Pancreas (tissue), 10 donors: ENCODE measurements around the gene MCM3AP. TPM values are rescaled to one million over a fixed set of nuclear protein-coding genes. Genes with fewer than 3 reads are reported as not detected.

ENCODE experiments used
- ATAC-seq, 4 donors: fragments of 200-7000 bp; cut with Tn5 transposase; one replicate each; pipeline versions ENCODE4 v1.8.0 to v1.9.1; 2020; ENCODE audit warnings: mild to moderate bottlenecking in 4 of 4, moderate library complexity in 4 of 4
- DNase-seq, 6 donors: peaks; one replicate each; pipeline ENCODE4 v3.0.0-alpha.2; 2020
- FAIRE-seq: peaks from 2 replicates; lab custom pipeline; 2012; peaks lifted over from hg19 to GRCh38; lab: Jason Lieb, UNC
- H3K27ac ChIP-seq, 4 donors: fragments of 200-600 bp; sonication (generic); 1 replicate in 3 of 4; 2 replicates in 1 of 4; pipeline versions ENCODE4 v1.5.0 to v1.8.0; 2020
- H3K27me3 ChIP-seq, 4 donors: fragments of 200-600 bp; one replicate each; pipeline ENCODE4 v1.8.0; 2021
- H3K36me3 ChIP-seq, 3 donors: fragments of 200-600 bp; sonication (generic) in 1 of 3; one replicate each; pipeline versions ENCODE4 v1.5.0 to v1.8.0; 2020 to 2021
- H3K4me1 ChIP-seq, 3 donors: fragments of 200-600 bp; one replicate each; pipeline ENCODE4 v1.8.0; 2021
- H3K4me3 ChIP-seq, 4 donors: fragments of 200-600 bp; sonication (generic) in 2 of 4; one replicate each; pipeline versions ENCODE4 v1.5.0 to v1.8.0; 2020 to 2021
- H3K9me3 ChIP-seq, 4 donors: fragments of 200-600 bp; one replicate each; pipeline ENCODE4 v1.8.0; 2021
- WGBS, 2 donors: extraction: QIAGEN DNeasy Blood & Tissue Kit; methylation state at CpG; one replicate each; pipeline ENCODE4 v1.1.7; 2013; 5-methylcytosine and 5-hydroxymethylcytosine counted together
- intact Hi-C, 3 donors: fragments of 100-400 bp; cut with DNase I; formaldehyde crosslinking; loops; one replicate each; pipeline versions ENCODE4 v1.11.1 to v1.14.2; 2022
- polyA plus RNA-seq, 2 donors: library from polyadenylated mRNA; stranded (reverse); fragments of 200-250 nt; gene quantifications; one replicate each; pipeline ENCODE4 v1.2.3, GENCODE V29; 2013
- total RNA-seq, 6 donors: library from RNA; stranded (reverse); fragmentation: NEBNext Ultra II Directional in 4 of 6; extraction: Animal tissue kit (Norgen Biotek cat#: 25700) in 4 of 6; gene quantifications; one replicate each; pipeline versions ENCODE4 v1.2.1 to v1.2.4, GENCODE V29; 2021 to 2023
- TF ChIP-seq, protein P1 (sequence below), 4 donors: fragments of 200-600 bp; sonication (generic) in 3 of 4; IDR thresholded peaks; one replicate each; pipeline versions ENCODE4 v1.5.0 to v1.8.0; 2021; ENCODE audit warnings: antibody characterized with exemption in 4 of 4
- donor health status: healthy with polysubstance abuse.
- donor health status: DM: no; HTN: no; CAD: no; lungs with moderate emphysema.
- donor health status: DM: no; HTN: no; CAD: no.
- donor health status: control.
- donor health status: control.
- donor health status: Bipolar disorder and iron deficiency.
- donor health status: DM: yes; HTN: yes; CAD: no.
- donor health status: DM: no; HTN: no; CAD: no.
- donor health status: DM: no; HTN: no; CAD: no.
- donor health status: DM: yes; HTN: yes; CAD: no.

The MCM3AP gene
- total and polyA plus RNA-seq, 8 donors = 30.6 to 59.4 (median 38.0) TPM

DNA sequence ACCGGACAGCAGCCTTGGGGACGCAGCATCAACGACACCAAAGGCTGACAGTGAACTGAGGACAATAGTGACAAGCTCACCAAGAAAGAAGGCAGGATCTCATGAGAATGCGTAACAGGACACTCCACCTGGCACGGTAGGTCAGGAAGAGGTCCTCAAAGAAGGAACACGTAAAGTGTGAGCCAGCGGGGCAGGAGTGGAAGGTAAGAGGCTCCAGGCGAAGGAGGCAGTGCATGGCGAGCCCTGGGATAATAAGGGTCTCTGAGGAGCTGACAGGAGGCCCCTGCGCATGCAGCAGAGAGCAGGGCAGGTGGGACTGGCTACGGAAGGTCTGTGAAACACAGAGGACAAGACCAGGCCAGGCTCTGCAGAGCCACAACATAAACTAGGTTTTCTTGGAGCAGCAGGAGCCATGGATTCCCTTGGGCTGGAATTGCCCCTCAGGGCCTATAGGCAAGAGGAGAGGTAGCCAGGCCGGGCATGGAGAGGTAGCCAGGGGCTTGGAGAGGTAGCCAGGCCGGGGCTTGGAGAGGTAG is 65.1 kb downstream of the MCM3AP start:
- Histone ChIP-seq H3K27ac (no peak overlapping the region), H3K9me3 (no peaks in the 10 kb centered on the region), H3K36me3 (peaks cover 0 to 5% (median 0%) of the 10 kb centered on the region in 3 donors), H3K4me1 (no peaks in the 10 kb centered on the region), H3K4me3 (no peak overlapping the region), H3K27me3 (no peaks in the 10 kb centered on the region)
- intact Hi-C loops = no loop called here
- FAIRE-seq (no peak), DNase-seq (no peak), ATAC-seq (no peak)
- TF ChIP-seq, protein P1, sequence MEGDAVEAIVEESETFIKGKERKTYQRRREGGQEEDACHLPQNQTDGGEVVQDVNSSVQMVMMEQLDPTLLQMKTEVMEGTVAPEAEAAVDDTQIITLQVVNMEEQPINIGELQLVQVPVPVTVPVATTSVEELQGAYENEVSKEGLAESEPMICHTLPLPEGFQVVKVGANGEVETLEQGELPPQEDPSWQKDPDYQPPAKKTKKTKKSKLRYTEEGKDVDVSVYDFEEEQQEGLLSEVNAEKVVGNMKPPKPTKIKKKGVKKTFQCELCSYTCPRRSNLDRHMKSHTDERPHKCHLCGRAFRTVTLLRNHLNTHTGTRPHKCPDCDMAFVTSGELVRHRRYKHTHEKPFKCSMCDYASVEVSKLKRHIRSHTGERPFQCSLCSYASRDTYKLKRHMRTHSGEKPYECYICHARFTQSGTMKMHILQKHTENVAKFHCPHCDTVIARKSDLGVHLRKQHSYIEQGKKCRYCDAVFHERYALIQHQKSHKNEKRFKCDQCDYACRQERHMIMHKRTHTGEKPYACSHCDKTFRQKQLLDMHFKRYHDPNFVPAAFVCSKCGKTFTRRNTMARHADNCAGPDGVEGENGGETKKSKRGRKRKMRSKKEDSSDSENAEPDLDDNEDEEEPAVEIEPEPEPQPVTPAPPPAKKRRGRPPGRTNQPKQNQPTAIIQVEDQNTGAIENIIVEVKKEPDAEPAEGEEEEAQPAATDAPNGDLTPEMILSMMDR (IDR thresholded peaks at IDR 0.05) = no peak
- WGBS, 2 donors = 94 to 96% methylated on average over 13 of the region's 13 CpGs

GRCh38 chr21:46219591-46220239 is 65.7 kb downstream of the MCM3AP start:
- Histone ChIP-seq H3K9me3 (no peaks in the 10 kb centered on the region), H3K36me3 (peaks cover 0 to 5% (median 0%) of the 10 kb centered on the region in 3 donors), H3K4me1 (no peaks in the 10 kb centered on the region), H3K4me3 (no peak overlapping the region), H3K27ac (no peak overlapping the region), H3K27me3 (no peaks in the 10 kb centered on the region)
- FAIRE-seq = no peak
- intact Hi-C loops = no loop called here
- ATAC-seq = no peak
- 76 to 77% methylated on average over 13 of the region's 13 CpGs for WGBS, 2 donors
- DNase-seq = peak in 3 of 6 donors; percentile 39 to 57 (median 54)
- TF ChIP-seq, protein P1 (IDR thresholded peaks at IDR 0.05) = no peak

DNA sequence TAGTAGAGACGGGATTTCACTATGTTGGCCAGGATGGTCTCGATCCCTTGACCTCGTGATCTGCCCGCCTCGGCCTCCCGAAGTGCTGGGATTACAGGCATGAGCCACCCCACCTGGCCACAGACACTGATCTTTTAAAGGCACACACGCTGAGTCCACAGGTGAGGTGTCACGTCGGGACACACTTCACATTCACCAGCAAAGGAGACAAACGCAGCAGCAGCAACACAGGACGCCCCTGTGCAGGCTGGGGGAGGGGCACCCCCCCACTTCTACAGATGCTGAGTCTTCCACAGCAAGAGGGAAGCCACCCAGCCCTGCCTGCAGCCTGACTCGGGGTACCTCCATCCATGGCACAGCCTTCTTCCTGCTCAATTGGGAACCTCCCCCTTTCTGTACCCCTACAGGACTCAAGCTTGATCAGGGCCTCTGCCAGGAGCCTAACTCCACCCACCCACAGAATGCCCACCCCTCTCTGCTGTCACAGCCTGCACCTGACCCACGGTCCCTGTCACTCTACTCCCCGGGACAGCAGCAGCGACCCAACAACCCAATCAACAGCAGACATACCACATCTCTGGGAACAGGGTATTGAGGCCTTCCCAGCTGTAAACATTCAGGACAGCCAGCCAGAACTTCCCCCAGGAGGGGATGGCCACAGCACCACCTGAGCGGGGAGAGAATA is 66.4 kb downstream of the MCM3AP start:
- TF ChIP-seq, protein P1 (IDR thresholded peaks at IDR 0.05) = no peak
- intact Hi-C loops = no loop called here
- H3K27me3 ChIP-seq = no peaks in the 10 kb centered on the region
- ATAC-seq (no peak), DNase-seq (no peak), FAIRE-seq (no peak)
- H3K4me3 ChIP-seq = no peak overlapping the region
- no peaks in the 10 kb centered on the region for H3K4me1 ChIP-seq
- no peak overlapping the region for H3K27ac ChIP-seq
- no peaks in the 10 kb centered on the region for H3K9me3 ChIP-seq
- 88 to 94% methylated on average over 16 of the region's 16 CpGs for WGBS, 2 donors
- H3K36me3 ChIP-seq = peaks cover 0 to 5% (median 0%) of the 10 kb centered on the region in 3 donors

GRCh38 chr21:46217511-46218196 is 67.8 kb downstream of the MCM3AP start:
- Histone ChIP-seq H3K36me3 (peaks cover 0 to 5% (median 0%) of the 10 kb centered on the region in 3 donors), H3K27ac (no peak overlapping the region), H3K4me3 (no peak overlapping the region), H3K4me1 (no peaks in the 10 kb centered on the region), H3K9me3 (no peaks in the 10 kb centered on the region), H3K27me3 (no peaks in the 10 kb centered on the region)
- WGBS, 2 donors = 92 to 95% methylated on average over 22 of the region's 22 CpGs
- FAIRE-seq (no peak), ATAC-seq (no peak), DNase-seq (peak in 2 of 6 donors; percentile 49 to 50)
- TF ChIP-seq, protein P1 (IDR thresholded peaks at IDR 0.05) = no peak
- intact Hi-C loops = no loop called here
